Measurements from ENCODE around the gene EID3.

The EID3 gene

GRCh38 chr12:104337030-104337558, 33.6 kb downstream of the EID3 start:
- DNase-seq (ENCODE audit: low read depth, low spot score) = no peak
- in situ Hi-C loops (cut with HindIII; ENCODE audit: low sequenced_read_pairs) = no loop called here
- no peak for TF ChIP-seq CTCF (IDR thresholded peaks at IDR 0.05; ENCODE audit: low read depth, low read length)
- H3K4me3 ChIP-seq (ENCODE audit: low read depth, low read length) = no peak overlapping the region

- no peak overlapping the region for H3K4me3 ChIP-seq (ENCODE audit: low read depth, low read length)
- DNase-seq (ENCODE audit: low read depth, low spot score) = peak; percentile 39
- peak; percentile 3 for TF ChIP-seq CTCF (IDR thresholded peaks at IDR 0.05; ENCODE audit: low read depth, low read length)
- in situ Hi-C loops (cut with HindIII; ENCODE audit: low sequenced_read_pairs) = no loop called here
Measured at GRCh38 chr12:104339663-104340062, 36.1 kb downstream of the EID3 start.

GRCh38 chr12:104340177-104340576, 36.6 kb downstream of the EID3 start:
- no peak overlapping the region for H3K4me3 ChIP-seq (ENCODE audit: low read depth, low read length)
- no peak for TF ChIP-seq CTCF (IDR thresholded peaks at IDR 0.05; ENCODE audit: low read depth, low read length)
- DNase-seq (ENCODE audit: low read depth, low spot score) = peak; percentile 58
- in situ Hi-C loops (cut with HindIII; ENCODE audit: low sequenced_read_pairs) = no loop called here

- in situ Hi-C loops (cut with HindIII; ENCODE audit: low sequenced_read_pairs) = no loop called here
- no peak for TF ChIP-seq CTCF (IDR thresholded peaks at IDR 0.05; ENCODE audit: low read depth, low read length)
Measured at GRCh38 chr12:104340925-104341611, 37.5 kb downstream of the EID3 start.

GRCh38 chr12:104342147-104342546, 38.6 kb downstream of the EID3 start:
- in situ Hi-C loops (cut with HindIII; ENCODE audit: low sequenced_read_pairs) = no loop called here
- no peak for DNase-seq (ENCODE audit: low read depth, low spot score)
- TF ChIP-seq CTCF (IDR thresholded peaks at IDR 0.05; ENCODE audit: low read depth, low read length) = no peak

More at GRCh38 chr12:104340925-104341611, 37.5 kb downstream of the EID3 start:
- H3K4me3 ChIP-seq (ENCODE audit: low read depth, low read length) = no peak overlapping the region
- no peak for DNase-seq (ENCODE audit: low read depth, low spot score)

GRCh38 chr12:104342635-104343249, 39.2 kb downstream of the EID3 start:
- no peak overlapping the region for H3K4me3 ChIP-seq (ENCODE audit: low read depth, low read length)
- in situ Hi-C loops (cut with HindIII; ENCODE audit: low sequenced_read_pairs) = no loop called here
- no peak for TF ChIP-seq CTCF (IDR thresholded peaks at IDR 0.05; ENCODE audit: low read depth, low read length)
- DNase-seq (ENCODE audit: low read depth, low spot score) = no peak

More at GRCh38 chr12:104342147-104342546, 38.6 kb downstream of the EID3 start:
- no peak overlapping the region for H3K4me3 ChIP-seq (ENCODE audit: low read depth, low read length)

All from astrocyte of the spinal cord (primary cell).